HEK293 (cell line): Measurements from ENCODE around the gene FGF9.

Source experiments
- GLI4 ChIP-seq: fragments of 450-650 bp; formaldehyde crosslinking; IDR thresholded peaks from 2 replicates; pipeline ENCODE4 v1.5.1; 2016; ENCODE audit warnings: missing biosample characterization, missing genetic modification characterization
- GLIS1 ChIP-seq: fragments of 450-650 bp; formaldehyde crosslinking; IDR thresholded peaks from 2 replicates; pipeline ENCODE4 v1.5.1; 2016; ENCODE audit warnings: missing biosample characterization, missing genetic modification characterization
- IKZF3 ChIP-seq: fragments of 450-650 bp; IDR thresholded peaks from 2 replicates; pipeline ENCODE4 v1.5.0; 2018; ENCODE audit warnings: missing biosample characterization, mild to moderate bottlenecking, missing genetic modification characterization, moderate library complexity
- KLF1 ChIP-seq: fragments of 450-650 bp; formaldehyde crosslinking; IDR thresholded peaks from 2 replicates; pipeline ENCODE4 v1.5.1; 2016; ENCODE audit warnings: missing biosample characterization, missing genetic modification characterization
- KLF9 ChIP-seq: fragments of 450-650 bp; formaldehyde crosslinking; IDR thresholded peaks from 2 replicates; pipeline ENCODE4 v1.5.1; 2016; ENCODE audit warnings: missing biosample characterization, missing genetic modification characterization, low read depth
- RBAK ChIP-seq: fragments of 450-650 bp; formaldehyde crosslinking; IDR thresholded peaks from 2 replicates; pipeline ENCODE4 v1.5.1; 2016; ENCODE audit warnings: missing biosample characterization, missing genetic modification characterization
- SP7 ChIP-seq: fragments of 450-650 bp; formaldehyde crosslinking; IDR thresholded peaks from 2 replicates; pipeline ENCODE4 v1.5.1; 2016; ENCODE audit warnings: missing biosample characterization, missing genetic modification characterization
- ZBTB8A ChIP-seq: fragments of 450-650 bp; formaldehyde crosslinking; IDR thresholded peaks from 2 replicates; pipeline ENCODE4 v1.5.1; 2016; ENCODE audit warnings: missing biosample characterization, missing genetic modification characterization
- ZEB2 ChIP-seq: fragments of 450-650 bp; formaldehyde crosslinking; IDR thresholded peaks from 2 replicates; pipeline ENCODE4 v1.5.1; 2016; ENCODE audit warnings: missing biosample characterization, missing genetic modification characterization
- ZFP69B ChIP-seq: fragments of 450-650 bp; formaldehyde crosslinking; IDR thresholded peaks from 2 replicates; pipeline ENCODE4 v1.5.1; 2016; ENCODE audit warnings: missing biosample characterization, missing genetic modification characterization
- ZNF19 ChIP-seq: fragments of 450-650 bp; formaldehyde crosslinking; IDR thresholded peaks from 2 replicates; pipeline ENCODE4; 2016; ENCODE audit warnings: missing biosample characterization, missing genetic modification characterization, low read depth
- ZNF202 ChIP-seq: fragments of 450-650 bp; formaldehyde crosslinking; IDR thresholded peaks from 2 replicates; pipeline ENCODE4 v1.5.1; 2016; ENCODE audit warnings: missing biosample characterization, missing genetic modification characterization, borderline replicate concordance
- ZNF221 ChIP-seq: fragments of 450-650 bp; formaldehyde crosslinking; IDR thresholded peaks from 2 replicates; pipeline ENCODE4 v1.5.1; 2017; ENCODE audit warnings: missing biosample characterization, missing genetic modification characterization, borderline replicate concordance
- ZNF324 ChIP-seq: fragments of 450-650 bp; formaldehyde crosslinking; IDR thresholded peaks from 2 replicates; pipeline ENCODE4 v1.5.1; 2016; ENCODE audit warnings: missing biosample characterization, missing genetic modification characterization
- ZNF416 ChIP-seq: fragments of 450-650 bp; formaldehyde crosslinking; IDR thresholded peaks from 2 replicates; pipeline ENCODE4 v1.5.1; 2016; ENCODE audit warnings: missing biosample characterization, missing genetic modification characterization
- ZNF549 ChIP-seq: fragments of 450-650 bp; IDR thresholded peaks from 2 replicates; pipeline ENCODE4 v1.5.1; 2018; ENCODE audit warnings: missing biosample characterization, missing genetic modification characterization, mild to moderate bottlenecking, inconsistent platforms, moderate library complexity
- ZNF558 ChIP-seq: fragments of 450-650 bp; formaldehyde crosslinking; IDR thresholded peaks from 2 replicates; pipeline ENCODE4 v1.5.1; 2016; ENCODE audit warnings: missing biosample characterization, missing genetic modification characterization
- ZNF560 ChIP-seq: fragments of 450-650 bp; formaldehyde crosslinking; IDR thresholded peaks from 2 replicates; pipeline ENCODE4 v1.5.1; 2017; ENCODE audit warnings: missing biosample characterization, missing genetic modification characterization, borderline replicate concordance
- ZNF664 ChIP-seq: fragments of 450-650 bp; formaldehyde crosslinking; IDR thresholded peaks from 2 replicates; pipeline ENCODE4 v1.5.1; 2016; ENCODE audit warnings: missing biosample characterization, missing genetic modification characterization
- TF ChIP-seq, protein P1 (sequence below): fragments of 450-650 bp; formaldehyde crosslinking; conservative IDR thresholded peaks from 2 replicates; pipeline ENCODE4 v1.5.1; 2016; ENCODE audit warnings: low read depth, missing biosample characterization, missing genetic modification characterization
- TF ChIP-seq, protein P2 (sequence below): fragments of 450-650 bp; formaldehyde crosslinking; IDR thresholded peaks from 2 replicates; pipeline ENCODE4 v1.5.1; 2016; ENCODE audit warnings: missing biosample characterization, missing genetic modification characterization
- TF ChIP-seq, protein P3 (sequence below): fragments of 450-650 bp; formaldehyde crosslinking; IDR thresholded peaks from 2 replicates; pipeline ENCODE4 v1.5.1; 2017; ENCODE audit warnings: missing biosample characterization, missing genetic modification characterization
- TF ChIP-seq, protein P4 (sequence below): fragments of 450-650 bp; formaldehyde crosslinking; IDR thresholded peaks from 2 replicates; pipeline ENCODE4 v1.5.1; 2017; ENCODE audit warnings: missing biosample characterization, missing genetic modification characterization
- TF ChIP-seq, protein P5 (sequence below): fragments of 450-650 bp; formaldehyde crosslinking; IDR thresholded peaks from 2 replicates; pipeline ENCODE4 v1.5.1; 2016; ENCODE audit warnings: missing biosample characterization, missing genetic modification characterization, borderline replicate concordance
- TF ChIP-seq, protein P6 (sequence below): fragments of 450-650 bp; formaldehyde crosslinking; IDR thresholded peaks from 2 replicates; pipeline ENCODE4 v1.5.1; 2016; ENCODE audit warnings: missing biosample characterization, missing genetic modification characterization, low read depth

The FGF9 gene

DNA sequence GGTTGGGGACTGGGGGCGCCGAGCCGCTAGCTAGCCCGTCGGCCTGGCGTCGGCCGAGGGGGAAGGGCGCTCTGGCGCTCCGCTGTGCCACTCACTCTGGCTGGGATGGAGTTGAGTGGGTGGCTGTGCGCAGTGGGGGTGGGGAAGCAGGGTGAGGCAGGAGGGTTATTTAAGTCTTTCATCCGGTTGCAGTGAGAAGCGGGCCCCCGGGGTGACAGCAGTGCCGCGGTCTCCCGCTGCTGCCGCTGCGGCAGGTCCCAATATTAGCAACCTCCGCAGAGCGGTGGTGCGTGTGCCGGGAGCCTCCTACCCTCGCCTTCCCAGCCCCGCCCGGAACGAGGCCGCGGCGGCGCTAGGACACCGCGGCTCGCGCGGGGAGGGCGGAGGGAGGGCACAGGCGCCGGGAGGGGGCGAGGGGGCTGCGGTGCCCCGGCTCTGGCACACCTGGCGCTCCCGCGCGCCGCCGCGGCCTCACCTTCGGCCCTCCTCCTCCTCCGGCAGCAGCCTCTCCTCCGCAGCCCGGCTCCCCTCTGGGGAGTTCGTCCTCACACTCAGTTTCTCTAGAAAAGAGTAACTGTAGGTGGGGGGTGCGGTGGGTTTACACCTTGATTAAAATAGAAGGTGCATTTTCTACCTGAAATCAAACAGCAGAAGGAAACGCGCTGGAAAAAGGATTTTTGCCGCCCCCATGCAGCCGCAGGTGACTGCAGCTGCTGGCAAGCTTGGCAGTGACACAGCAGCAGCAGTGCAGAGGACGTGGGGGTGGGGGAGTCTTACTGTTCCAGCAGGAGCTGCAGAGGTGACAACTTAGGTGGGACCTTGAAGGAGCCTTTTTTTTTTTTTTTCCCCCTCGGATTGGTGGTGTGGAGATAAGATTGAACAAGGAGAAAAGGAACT, 4.5 kb downstream of the FGF9 start (continued):
- TF ChIP-seq ZNF416: no peak
- TF ChIP-seq, protein P1, sequence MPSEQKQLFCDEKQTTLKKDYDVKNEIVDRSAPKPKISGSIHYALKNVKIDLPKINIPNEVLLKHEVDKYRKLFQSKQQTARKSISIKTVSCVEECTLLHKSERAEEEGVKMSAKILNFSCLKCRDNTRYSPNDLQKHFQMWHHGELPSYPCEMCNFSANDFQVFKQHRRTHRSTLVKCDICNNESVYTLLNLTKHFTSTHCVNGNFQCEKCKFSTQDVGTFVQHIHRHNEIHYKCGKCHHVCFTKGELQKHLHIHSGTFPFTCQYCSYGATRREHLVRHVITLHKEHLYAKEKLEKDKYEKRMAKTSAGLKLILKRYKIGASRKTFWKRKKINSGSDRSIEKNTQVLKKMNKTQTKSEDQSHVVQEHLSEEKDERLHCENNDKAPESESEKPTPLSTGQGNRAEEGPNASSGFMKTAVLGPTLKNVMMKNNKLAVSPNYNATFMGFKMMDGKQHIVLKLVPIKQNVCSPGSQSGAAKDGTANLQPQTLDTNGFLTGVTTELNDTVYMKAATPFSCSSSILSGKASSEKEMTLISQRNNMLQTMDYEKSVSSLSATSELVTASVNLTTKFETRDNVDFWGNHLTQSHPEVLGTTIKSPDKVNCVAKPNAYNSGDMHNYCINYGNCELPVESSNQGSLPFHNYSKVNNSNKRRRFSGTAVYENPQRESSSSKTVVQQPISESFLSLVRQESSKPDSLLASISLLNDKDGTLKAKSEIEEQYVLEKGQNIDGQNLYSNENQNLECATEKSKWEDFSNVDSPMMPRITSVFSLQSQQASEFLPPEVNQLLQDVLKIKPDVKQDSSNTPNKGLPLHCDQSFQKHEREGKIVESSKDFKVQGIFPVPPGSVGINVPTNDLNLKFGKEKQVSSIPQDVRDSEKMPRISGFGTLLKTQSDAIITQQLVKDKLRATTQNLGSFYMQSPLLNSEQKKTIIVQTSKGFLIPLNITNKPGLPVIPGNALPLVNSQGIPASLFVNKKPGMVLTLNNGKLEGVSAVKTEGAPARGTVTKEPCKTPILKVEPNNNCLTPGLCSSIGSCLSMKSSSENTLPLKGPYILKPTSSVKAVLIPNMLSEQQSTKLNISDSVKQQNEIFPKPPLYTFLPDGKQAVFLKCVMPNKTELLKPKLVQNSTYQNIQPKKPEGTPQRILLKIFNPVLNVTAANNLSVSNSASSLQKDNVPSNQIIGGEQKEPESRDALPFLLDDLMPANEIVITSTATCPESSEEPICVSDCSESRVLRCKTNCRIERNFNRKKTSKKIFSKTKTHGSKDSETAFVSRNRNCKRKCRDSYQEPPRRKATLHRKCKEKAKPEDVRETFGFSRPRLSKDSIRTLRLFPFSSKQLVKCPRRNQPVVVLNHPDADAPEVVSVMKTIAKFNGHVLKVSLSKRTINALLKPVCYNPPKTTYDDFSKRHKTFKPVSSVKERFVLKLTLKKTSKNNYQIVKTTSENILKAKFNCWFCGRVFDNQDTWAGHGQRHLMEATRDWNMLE (tag by site-specific recombination): no peak
- TF ChIP-seq ZNF324 (tag by site-specific recombination): no peak
- TF ChIP-seq, protein P2, sequence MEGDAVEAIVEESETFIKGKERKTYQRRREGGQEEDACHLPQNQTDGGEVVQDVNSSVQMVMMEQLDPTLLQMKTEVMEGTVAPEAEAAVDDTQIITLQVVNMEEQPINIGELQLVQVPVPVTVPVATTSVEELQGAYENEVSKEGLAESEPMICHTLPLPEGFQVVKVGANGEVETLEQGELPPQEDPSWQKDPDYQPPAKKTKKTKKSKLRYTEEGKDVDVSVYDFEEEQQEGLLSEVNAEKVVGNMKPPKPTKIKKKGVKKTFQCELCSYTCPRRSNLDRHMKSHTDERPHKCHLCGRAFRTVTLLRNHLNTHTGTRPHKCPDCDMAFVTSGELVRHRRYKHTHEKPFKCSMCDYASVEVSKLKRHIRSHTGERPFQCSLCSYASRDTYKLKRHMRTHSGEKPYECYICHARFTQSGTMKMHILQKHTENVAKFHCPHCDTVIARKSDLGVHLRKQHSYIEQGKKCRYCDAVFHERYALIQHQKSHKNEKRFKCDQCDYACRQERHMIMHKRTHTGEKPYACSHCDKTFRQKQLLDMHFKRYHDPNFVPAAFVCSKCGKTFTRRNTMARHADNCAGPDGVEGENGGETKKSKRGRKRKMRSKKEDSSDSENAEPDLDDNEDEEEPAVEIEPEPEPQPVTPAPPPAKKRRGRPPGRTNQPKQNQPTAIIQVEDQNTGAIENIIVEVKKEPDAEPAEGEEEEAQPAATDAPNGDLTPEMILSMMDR (tag by site-specific recombination): no peak
- TF ChIP-seq ZNF221 (tag by site-specific recombination): no peak
- TF ChIP-seq ZFP69B: peak; percentile 63
- peak; percentile 39 for TF ChIP-seq KLF1
- no peak for TF ChIP-seq RBAK (tag by site-specific recombination)
- TF ChIP-seq ZEB2 (tag by site-specific recombination): peak; percentile 50
- TF ChIP-seq ZNF664: no peak
- TF ChIP-seq KLF9 (tag by site-specific recombination): 0 out of 2 replicates have a peak, but pooled peaks have one; percentile 23
- no peak for TF ChIP-seq ZNF202
- no peak for TF ChIP-seq ZNF558
- TF ChIP-seq ZNF549: no peak
- peak; percentile 76 for TF ChIP-seq ZBTB8A (tag by site-specific recombination)
- peak; percentile 84 for TF ChIP-seq SP7
- no peak for TF ChIP-seq ZNF19 (tag by site-specific recombination)
- TF ChIP-seq, protein P3, sequence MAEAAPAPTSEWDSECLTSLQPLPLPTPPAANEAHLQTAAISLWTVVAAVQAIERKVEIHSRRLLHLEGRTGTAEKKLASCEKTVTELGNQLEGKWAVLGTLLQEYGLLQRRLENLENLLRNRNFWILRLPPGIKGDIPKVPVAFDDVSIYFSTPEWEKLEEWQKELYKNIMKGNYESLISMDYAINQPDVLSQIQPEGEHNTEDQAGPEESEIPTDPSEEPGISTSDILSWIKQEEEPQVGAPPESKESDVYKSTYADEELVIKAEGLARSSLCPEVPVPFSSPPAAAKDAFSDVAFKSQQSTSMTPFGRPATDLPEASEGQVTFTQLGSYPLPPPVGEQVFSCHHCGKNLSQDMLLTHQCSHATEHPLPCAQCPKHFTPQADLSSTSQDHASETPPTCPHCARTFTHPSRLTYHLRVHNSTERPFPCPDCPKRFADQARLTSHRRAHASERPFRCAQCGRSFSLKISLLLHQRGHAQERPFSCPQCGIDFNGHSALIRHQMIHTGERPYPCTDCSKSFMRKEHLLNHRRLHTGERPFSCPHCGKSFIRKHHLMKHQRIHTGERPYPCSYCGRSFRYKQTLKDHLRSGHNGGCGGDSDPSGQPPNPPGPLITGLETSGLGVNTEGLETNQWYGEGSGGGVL (tag by site-specific recombination): peak; percentile 57
- TF ChIP-seq GLI4 (tag by site-specific recombination): no peak
- TF ChIP-seq, protein P4, sequence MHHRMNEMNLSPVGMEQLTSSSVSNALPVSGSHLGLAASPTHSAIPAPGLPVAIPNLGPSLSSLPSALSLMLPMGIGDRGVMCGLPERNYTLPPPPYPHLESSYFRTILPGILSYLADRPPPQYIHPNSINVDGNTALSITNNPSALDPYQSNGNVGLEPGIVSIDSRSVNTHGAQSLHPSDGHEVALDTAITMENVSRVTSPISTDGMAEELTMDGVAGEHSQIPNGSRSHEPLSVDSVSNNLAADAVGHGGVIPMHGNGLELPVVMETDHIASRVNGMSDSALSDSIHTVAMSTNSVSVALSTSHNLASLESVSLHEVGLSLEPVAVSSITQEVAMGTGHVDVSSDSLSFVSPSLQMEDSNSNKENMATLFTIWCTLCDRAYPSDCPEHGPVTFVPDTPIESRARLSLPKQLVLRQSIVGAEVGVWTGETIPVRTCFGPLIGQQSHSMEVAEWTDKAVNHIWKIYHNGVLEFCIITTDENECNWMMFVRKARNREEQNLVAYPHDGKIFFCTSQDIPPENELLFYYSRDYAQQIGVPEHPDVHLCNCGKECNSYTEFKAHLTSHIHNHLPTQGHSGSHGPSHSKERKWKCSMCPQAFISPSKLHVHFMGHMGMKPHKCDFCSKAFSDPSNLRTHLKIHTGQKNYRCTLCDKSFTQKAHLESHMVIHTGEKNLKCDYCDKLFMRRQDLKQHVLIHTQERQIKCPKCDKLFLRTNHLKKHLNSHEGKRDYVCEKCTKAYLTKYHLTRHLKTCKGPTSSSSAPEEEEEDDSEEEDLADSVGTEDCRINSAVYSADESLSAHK (tag by site-specific recombination): no peak
- TF ChIP-seq ZNF560: no peak
- TF ChIP-seq, protein P5, sequence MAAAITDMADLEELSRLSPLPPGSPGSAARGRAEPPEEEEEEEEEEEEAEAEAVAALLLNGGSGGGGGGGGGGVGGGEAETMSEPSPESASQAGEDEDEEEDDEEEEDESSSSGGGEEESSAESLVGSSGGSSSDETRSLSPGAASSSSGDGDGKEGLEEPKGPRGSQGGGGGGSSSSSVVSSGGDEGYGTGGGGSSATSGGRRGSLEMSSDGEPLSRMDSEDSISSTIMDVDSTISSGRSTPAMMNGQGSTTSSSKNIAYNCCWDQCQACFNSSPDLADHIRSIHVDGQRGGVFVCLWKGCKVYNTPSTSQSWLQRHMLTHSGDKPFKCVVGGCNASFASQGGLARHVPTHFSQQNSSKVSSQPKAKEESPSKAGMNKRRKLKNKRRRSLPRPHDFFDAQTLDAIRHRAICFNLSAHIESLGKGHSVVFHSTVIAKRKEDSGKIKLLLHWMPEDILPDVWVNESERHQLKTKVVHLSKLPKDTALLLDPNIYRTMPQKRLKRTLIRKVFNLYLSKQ (tag by site-specific recombination): no peak
- TF ChIP-seq IKZF3 (tag by site-specific recombination): peak; percentile 66
- TF ChIP-seq, protein P6, sequence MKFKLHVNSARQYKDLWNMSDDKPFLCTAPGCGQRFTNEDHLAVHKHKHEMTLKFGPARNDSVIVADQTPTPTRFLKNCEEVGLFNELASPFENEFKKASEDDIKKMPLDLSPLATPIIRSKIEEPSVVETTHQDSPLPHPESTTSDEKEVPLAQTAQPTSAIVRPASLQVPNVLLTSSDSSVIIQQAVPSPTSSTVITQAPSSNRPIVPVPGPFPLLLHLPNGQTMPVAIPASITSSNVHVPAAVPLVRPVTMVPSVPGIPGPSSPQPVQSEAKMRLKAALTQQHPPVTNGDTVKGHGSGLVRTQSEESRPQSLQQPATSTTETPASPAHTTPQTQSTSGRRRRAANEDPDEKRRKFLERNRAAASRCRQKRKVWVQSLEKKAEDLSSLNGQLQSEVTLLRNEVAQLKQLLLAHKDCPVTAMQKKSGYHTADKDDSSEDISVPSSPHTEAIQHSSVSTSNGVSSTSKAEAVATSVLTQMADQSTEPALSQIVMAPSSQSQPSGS: no peak
- TF ChIP-seq GLIS1 (tag by site-specific recombination): peak; percentile 93
